Vagina (tissue), 2 donors: ENCODE measurements around the gene NFATC3.

Experiments used
- CTCF ChIP-seq, 3 experiments: fragments of 450-650 bp in 2 of 3; fragments of 200-600 bp in 1 of 3; sonication (generic) in 1 of 3; IDR thresholded peaks; one replicate each; pipeline ENCODE4 v1.5.1; 2017 to 2019; ENCODE audit warnings: antibody characterized with exemption in 3 of 3, mild to moderate bottlenecking in 2 of 3, moderate library complexity in 2 of 3
- POLR2A ChIP-seq, 2 donors: fragments of 450-650 bp; IDR thresholded peaks; one replicate each; pipeline ENCODE4 v1.6.1; 2017; ENCODE audit warnings: antibody characterized with exemption in 2 of 2, mild to moderate bottlenecking in 2 of 2, moderate library complexity in 2 of 2
- POLR2AphosphoS5 ChIP-seq, 2 donors: sonication (generic); formaldehyde crosslinking; IDR thresholded peaks; one replicate each; pipeline ENCODE4 v1.9.0; 2017; ENCODE audit warnings: antibody characterized with exemption in 2 of 2, mild to moderate bottlenecking in 2 of 2, low read depth in 1 of 2; ENCODE audit not compliant: insufficient read depth in 1 of 2

GRCh38 chr16:68077866-68078700, 7.1 kb upstream of the NFATC3 start:
- TF ChIP-seq CTCF (IDR thresholded peaks at IDR 0.05) (no peak), POLR2AphosphoS5 (IDR thresholded peaks at IDR 0.05; ENCODE audit: insufficient read depth in 1 of 2, low read depth in 1 of 2) (no peak), POLR2A (IDR thresholded peaks at IDR 0.05) (no peak)
